ENCODE data around the gene VASP.

VASP gene

GRCh38 chr19:45515807-45516401 is 8.6 kb downstream of the VASP start:
- no peak for DNase-seq (ENCODE audit: low spot score)

GRCh38 chr19:45517238-45517637 is 10.0 kb downstream of the VASP start:
- DNase-seq (ENCODE audit: low spot score), result no peak

DNA sequence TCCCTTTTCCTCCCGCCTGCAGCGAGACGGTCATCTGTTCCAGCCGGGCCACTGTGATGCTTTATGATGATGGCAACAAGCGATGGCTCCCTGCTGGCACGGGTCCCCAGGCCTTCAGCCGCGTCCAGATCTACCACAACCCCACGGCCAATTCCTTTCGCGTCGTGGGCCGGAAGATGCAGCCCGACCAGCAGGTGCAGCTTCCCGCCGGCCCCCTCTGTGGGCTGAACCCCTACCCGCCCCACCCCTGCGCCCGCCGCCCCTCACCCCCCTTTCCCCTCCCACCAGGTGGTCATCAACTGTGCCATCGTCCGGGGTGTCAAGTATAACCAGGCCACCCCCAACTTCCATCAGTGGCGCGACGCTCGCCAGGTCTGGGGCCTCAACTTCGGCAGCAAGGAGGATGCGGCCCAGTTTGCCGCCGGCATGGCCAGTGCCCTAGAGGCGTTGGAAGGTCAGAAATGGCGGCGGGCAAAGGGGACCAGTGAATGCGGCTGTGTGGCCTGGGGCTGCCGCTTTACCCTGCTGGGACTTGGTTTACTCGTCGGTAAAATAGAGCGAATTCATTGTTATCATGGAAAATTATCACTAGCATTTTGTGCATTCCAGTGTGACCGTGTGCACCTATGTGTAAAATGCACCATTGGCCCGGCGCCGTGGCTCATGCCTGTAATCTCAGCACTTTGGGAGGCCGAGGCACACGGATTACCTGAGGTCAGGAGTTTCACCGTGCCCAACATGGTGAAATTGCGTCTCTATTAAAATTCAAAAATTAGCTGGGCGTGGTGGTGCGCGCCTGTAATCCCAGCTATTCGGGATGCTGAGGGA is 10.6 kb downstream of the VASP start:
- DNase-seq (ENCODE audit: low spot score), result no peak

DNA sequence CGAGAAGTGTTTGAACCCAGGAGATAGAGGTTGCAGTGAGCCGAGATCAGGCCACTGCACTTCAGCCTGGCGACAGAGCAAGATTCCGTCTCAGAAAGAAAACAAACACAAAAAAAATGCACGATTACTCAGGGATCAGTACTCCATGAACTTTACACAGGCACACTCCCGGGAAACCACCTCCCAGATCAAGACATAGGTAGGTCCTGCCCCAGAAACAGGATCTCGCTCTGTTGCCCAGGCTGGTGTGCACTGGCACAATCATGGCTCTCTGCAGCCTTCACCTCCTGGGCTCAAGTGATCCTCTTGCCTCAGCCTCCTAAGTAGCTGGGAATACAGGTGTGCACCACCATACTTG is 11.2 kb downstream of the VASP start:
- no peak for DNase-seq (ENCODE audit: low spot score)

DNA sequence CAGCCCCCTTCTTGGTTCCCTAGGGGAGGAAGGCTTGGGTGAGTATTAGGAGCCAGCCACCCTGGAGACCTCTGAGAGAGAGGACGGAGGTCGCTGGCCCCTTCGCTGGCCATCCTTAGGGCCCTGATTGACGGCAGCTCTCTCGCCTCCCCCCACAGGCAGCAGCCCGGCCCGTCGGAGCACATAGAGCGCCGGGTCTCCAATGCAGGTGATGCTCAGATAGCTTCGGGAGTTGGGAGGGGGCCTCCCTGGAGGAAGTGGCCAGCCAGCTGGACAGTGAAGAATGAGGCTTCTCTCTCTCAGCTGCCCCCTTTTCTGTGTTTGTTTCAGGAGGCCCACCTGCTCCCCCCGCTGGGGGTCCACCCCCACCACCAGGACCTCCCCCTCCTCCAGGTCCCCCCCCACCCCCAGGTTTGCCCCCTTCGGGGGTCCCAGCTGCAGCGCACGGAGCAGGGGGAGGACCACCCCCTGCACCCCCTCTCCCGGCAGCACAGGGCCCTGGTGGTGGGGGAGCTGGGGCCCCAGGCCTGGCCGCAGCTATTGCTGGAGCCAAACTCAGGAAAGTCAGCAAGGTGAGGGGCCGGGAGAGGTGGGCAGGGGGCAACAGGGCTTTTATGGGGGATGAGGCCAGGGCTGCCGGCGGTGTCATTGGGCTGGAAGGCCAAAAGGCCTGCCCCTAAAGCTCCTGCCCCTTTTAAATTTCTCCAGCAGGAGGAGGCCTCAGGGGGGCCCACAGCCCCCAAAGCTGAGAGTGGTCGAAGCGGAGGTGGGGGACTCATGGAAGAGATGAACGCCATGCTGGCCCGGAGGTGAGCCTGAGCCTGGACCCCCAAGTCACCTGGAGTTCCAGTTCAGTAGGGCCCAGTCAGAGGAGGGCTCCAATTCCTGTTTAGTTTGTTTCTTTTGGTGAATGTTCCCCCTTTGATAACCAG is 15.0 kb downstream of the VASP start:
- DNase-seq (ENCODE audit: low spot score), result no peak

- peak; percentile 74 for DNase-seq (ENCODE audit: low spot score)
Measured at GRCh38 chr19:45523642-45524256, 16.5 kb downstream of the VASP start.

DNA sequence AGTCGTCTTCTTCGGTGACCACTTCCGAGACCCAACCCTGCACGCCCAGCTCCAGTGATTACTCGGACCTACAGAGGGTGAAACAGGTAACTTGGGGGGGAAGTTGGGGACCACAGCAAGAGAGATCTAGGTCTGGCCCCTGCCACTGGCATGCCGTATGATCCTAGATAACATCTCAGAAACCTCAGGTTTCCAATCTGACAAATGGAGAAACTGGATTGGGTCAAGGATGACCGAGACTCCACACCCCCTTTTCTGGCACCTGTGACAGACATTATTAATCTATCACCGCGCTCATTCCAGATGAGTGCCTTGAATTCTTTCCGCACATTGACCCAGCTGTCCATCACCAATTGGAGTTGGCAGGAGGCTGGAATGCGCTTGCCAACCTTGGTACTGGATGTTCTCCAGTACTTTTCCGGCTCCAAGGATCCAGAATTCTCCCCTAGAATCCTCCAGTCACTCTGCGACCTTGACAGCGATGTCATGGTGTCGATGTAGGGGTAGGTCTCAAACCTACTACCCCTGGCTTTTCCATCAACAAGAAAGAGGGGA is 17.4 kb downstream of the VASP start:
- no peak for DNase-seq (ENCODE audit: low spot score)

DNA sequence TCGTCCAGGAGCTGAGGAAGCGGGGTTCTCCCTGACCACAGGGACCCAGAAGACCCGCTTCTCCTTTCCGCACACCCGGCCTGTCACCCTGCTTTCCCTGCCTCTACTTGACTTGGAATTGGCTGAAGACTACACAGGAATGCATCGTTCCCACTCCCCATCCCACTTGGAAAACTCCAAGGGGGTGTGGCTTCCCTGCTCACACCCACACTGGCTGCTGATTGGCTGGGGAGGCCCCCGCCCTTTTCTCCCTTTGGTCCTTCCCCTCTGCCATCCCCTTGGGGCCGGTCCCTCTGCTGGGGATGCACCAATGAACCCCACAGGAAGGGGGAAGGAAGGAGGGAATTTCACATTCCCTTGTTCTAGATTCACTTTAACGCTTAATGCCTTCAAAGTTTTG is 18.9 kb downstream of the VASP start:
- DNase-seq (ENCODE audit: low spot score), result no peak

GRCh38 chr19:45526971-45527370 is 19.7 kb downstream of the VASP start:
- DNase-seq (ENCODE audit: low spot score), result no peak

DNA sequence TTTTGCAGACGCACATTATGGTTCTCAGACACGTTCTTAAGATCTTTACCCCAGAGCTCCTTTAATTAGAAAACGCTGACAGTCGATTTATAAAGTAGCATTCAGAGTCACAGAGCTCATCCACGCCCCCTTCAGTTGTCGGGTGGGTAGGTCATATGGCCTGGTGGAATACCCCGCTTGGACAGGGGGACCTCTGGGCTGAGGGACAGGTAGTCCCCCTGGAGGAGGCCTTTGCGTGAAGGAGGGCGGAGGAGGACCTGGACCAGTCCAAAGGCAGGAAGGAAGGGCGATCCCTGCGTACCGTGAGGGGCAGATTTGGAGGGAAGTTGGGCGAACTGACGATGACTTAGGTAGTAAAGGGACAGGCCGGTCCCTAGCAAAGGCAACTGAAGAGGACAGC is 20.5 kb downstream of the VASP start:
- DNase-seq (ENCODE audit: low spot score), result no peak

GRCh38 chr19:45528149-45528743 is 21.0 kb downstream of the VASP start:
- no peak for DNase-seq (ENCODE audit: low spot score)

GRCh38 chr19:45528744-45529419 is 21.6 kb downstream of the VASP start:
- DNase-seq (ENCODE audit: low spot score), result no peak

DNA sequence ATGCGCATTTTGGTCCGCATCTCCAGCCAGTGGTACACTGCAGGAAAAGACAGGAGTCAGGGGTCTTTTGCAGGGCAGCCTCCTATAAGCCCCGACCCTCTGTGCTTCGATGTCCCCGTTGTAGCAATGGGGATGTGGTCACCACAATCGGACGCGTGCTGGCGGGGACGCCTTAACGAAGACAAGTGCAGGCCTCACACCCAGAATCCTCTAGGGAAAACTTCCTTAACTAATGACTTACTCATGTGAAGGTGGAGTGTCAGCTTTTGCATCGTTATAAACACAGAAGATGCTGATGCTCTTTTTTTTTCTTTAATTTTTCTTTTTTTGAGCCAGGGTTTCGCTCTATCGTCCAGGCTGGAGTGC is 22.1 kb downstream of the VASP start:
- no peak for DNase-seq (ENCODE audit: low spot score)

GRCh38 chr19:45531349-45531748 is 24.1 kb downstream of the VASP start:
- DNase-seq (ENCODE audit: low spot score), result no peak

DNA sequence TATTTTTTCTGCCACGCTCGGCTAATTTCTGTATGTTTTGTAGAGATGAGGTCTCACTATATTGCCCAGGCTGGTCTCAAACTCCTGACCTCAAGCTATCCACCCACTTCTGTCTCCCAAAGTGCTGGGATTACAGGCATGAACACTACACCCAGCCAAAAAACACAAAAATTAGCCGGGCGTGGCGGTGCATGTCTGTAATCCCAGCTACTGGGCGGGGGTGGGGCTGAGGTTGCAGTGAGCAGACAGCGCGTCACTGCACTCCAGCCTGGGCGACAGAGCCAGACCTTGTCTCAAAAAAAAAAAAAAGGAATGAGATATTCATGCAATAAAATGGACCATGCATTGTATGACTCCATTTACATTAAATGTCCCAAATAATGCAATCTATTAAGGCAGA is 32.2 kb downstream of the VASP start:
- DNase-seq (ENCODE audit: low spot score), result no peak

DNA sequence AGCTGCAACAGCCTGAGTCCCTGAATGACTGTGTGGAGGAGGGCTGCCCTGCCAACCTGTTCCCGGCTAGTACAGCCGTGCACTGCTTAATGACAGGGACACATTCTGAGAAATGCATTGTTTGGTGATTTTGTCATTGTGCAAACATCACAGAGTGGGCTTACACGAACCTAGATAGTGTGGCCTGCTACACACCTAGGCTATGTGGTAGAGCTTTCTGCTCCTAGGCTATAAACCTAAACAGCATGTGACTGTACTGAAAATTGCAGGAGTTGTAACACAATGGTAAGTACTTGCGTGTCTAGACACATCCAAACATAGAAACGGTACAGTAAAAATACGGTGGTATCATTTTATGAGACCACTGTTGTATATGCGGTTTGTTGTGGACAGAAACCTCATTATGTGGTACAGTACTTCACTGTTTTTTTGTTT is 35.0 kb downstream of the VASP start:
- no peak for DNase-seq (ENCODE audit: low spot score)

DNA sequence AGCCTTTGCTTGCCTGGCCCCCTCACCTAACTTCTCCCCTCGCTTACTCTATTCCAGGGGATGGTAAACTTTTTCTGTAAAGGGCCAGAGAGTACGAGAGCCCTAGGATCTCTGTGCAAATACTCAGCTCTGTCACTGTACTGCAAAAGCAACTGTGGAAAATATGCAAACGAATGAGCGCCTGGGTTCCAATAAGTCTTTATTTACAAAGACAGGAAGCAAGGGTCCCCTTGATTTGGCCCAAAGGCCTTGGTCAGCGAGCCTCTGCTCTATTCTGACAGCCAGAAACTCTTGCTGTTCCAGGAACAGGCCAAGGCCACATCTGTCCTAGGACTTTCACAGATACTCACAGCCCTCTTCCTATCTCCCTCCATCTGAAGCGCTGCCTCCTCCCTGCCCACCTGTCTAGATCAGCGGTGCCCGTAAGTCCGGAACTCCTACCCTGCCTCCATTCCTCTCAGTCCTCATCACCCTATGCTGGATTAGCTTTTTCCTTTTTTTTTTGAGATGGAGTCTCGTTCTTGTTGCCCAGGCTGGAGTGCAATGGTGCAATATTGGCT is 40.0 kb downstream of the VASP start:
- no peak for DNase-seq (ENCODE audit: low spot score)

DNA sequence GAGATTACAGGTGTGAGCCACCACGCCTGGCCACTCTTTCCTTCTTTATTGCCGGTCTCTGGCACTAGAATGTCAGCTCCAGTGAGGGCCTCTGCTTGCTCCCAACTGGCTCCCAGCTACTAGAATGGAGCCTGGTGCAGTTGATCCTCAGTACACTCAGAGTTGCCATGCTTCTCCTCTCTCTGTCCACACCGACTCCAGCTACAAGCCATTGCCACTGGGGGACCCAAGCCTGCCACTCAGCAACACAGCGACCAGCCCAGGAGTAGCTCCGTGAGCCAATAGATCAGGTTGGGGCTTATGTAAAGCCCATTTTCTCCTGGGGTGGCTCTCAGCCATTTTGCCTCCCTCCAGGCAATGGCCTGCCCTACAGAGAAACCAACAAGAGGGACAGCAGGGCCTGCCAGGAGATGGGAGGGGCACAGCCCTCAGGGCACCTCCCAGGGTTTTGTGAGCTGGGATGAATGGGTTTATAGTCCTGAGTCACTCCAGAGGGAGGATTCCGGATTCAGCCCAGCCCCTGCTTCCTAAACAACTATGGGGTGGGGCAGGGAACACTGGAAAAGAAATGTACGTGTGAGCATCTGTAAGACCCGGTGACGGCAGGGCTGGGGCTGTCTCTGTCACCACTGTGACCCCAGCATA is 40.8 kb downstream of the VASP start:
- DNase-seq (ENCODE audit: low spot score), result no peak

GRCh38 chr19:45553464-45553863 is 46.2 kb downstream of the VASP start:
- DNase-seq (ENCODE audit: low spot score), result no peak

DNA sequence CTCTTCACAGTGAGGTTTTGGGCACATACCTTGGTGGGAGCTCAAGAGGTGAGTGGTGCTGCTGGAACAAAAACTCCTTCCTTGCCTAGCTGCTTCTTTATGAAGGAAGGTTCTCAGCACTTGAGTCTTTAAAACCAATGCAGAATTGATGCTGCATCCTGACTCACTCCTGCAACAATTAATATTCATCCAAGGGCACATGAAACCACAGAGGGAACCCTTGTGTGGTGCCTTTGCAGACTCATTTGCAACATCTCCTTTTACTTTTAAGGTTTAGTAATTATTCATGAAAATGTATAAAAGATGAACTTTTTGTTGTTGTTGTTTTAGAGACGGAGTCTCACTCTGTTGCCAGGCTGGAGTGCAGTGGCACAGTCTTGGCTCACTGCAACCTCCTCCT is 47.2 kb downstream of the VASP start:
- DNase-seq (ENCODE audit: low spot score), result no peak
